SK-N-MC (cell line): ENCODE measurements around the gene CRTC2.
A peak's percentile ranks its signal among the peaks of the same experiment; 100 is the strongest.
"Not testable (repeated sequence)": the region's sequence is repeated elsewhere in the genome, so short reads cannot be mapped to it uniquely, and the experiment has no call there.

Experiments used
- DNase-seq: peaks from one replicate; pipeline ENCODE4 v3.0.0-alpha.2; 2011; ENCODE audit warnings: low read depth, low spot score
- H3K27ac ChIP-seq: fragments of 200-600 bp; sonication (generic); 2 replicates; pipeline ENCODE4 v1.5.1; 2016; ENCODE audit warnings: mixed run types
- H3K36me3 ChIP-seq: fragments of 200-600 bp; sonication (generic); 2 replicates; pipeline ENCODE4 v1.6.1; 2017; ENCODE audit warnings: antibody characterized with exemption, low read length, mixed read lengths; ENCODE audit not compliant: insufficient read depth
- H3K4me3 ChIP-seq: fragments of 200-600 bp; sonication (generic); 2 replicates; pipeline ENCODE4 v1.5.1; 2016
- H3K9ac ChIP-seq: fragments of 200-600 bp; sonication (generic); 2 replicates; pipeline ENCODE4 v1.8.0; 2017; ENCODE audit warnings: mixed run types, mixed read lengths; ENCODE audit not compliant: insufficient read length
- H3K9me3 ChIP-seq: fragments of 200-600 bp; sonication (generic); 2 replicates; pipeline ENCODE4 v1.6.1; 2017; ENCODE audit warnings: low read depth, mild to moderate bottlenecking, antibody characterized with exemption, low read length, moderate library complexity, mixed read lengths
- EZH2 ChIP-seq: fragments of 200-600 bp; sonication (generic); IDR thresholded peaks from one replicate; pipeline ENCODE4 v1.6.1; 2017; ENCODE audit warnings: antibody characterized with exemption
- FOXP2 ChIP-seq: optimal IDR thresholded peaks from 2 replicates; pipeline ENCODE3; 2011; ENCODE audit warnings: mild to moderate bottlenecking, moderate library complexity; ENCODE audit not compliant: insufficient read depth; ENCODE audit errors: extremely low read length, control extremely low read depth
- POLR2AphosphoS5 ChIP-seq: IDR thresholded peaks from 2 replicates; pipeline ENCODE4 v1.6.1; 2012; ENCODE audit warnings: mild to moderate bottlenecking, low read depth, low read length, borderline replicate concordance

CRTC2 gene

DNA sequence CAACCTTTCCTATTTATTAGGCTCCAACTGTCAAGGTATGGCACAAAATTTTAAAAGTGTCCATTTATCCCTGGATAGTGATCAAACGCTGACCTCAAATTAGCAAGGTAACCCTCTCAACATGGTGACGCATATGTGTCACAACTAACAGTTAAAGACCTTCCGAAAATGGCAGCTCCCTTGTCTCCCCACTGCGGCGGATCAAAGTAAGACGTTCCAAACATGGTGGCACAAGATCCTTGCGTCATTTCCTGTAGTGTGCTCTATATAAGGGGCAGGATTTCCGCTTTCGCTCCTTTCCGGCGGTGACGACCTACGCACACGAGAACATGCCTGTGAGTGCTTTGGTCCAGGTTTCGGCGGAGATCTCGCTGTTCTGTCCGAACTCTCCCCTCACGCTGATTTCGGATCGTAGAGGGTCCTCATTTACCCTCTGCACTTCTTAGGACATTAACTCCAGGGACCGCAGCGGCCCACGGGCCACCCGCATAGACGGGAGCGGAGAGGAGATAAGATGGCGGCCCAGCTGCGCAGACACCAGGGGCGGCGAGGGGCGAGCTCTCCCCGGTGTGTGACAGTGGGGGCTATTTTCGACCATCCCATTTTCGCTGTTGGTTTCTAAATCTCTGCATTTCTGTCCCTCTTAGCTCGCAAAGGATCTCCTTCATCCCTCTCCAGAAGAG is 32.2 kb upstream of the CRTC2 start, which contains the start of gene RPS27:
RPS27 (plus strand) TSS at position 295 of the 683 bp plus-strand sequence; CDS start at position 330, 35 bp downstream.
- Histone ChIP-seq H3K27ac (peak within 1 kb of the TSS; percentile 81), H3K9ac (peak within 1 kb of the TSS; percentile 94), H3K9me3 (no peaks in the 10 kb centered on the region), H3K36me3 (peaks cover 46% of the 10 kb centered on the region), H3K4me3 (peak within 1 kb of the TSS; percentile 93)
- peak; percentile 94 for DNase-seq
- no peak for TF ChIP-seq FOXP2
- peak; percentile 100 for TF ChIP-seq POLR2AphosphoS5

DNA sequence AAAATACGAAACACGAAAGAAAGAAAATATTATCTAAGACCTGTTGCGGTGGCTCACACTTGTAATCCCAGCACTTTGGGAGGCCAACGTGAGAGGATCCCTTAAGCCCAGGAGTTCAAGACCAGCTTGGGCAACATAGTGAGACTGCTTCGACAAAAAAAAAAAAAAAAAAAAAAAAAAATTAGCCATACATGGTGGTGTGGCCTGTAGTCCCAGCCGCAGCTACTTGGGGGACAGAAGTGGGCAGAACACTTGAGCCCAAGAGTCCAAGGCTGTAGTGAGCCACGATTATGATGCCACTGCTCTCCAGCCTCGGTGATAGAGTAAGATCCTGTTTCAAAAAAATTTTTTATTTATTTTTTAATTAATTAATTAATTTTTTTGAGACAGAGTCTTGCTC is 29.2 kb upstream of the CRTC2 start:
- DNase-seq: no peak
- H3K9me3 ChIP-seq: no peaks in the 10 kb centered on the region
- no peak overlapping the region for H3K27ac ChIP-seq
- TF ChIP-seq EZH2 (no peak), FOXP2 (no peak)
- H3K4me3 ChIP-seq: no peak overlapping the region
- H3K9ac ChIP-seq: no peak overlapping the region
- H3K36me3 ChIP-seq: peaks cover 17% of the 10 kb centered on the region

DNA sequence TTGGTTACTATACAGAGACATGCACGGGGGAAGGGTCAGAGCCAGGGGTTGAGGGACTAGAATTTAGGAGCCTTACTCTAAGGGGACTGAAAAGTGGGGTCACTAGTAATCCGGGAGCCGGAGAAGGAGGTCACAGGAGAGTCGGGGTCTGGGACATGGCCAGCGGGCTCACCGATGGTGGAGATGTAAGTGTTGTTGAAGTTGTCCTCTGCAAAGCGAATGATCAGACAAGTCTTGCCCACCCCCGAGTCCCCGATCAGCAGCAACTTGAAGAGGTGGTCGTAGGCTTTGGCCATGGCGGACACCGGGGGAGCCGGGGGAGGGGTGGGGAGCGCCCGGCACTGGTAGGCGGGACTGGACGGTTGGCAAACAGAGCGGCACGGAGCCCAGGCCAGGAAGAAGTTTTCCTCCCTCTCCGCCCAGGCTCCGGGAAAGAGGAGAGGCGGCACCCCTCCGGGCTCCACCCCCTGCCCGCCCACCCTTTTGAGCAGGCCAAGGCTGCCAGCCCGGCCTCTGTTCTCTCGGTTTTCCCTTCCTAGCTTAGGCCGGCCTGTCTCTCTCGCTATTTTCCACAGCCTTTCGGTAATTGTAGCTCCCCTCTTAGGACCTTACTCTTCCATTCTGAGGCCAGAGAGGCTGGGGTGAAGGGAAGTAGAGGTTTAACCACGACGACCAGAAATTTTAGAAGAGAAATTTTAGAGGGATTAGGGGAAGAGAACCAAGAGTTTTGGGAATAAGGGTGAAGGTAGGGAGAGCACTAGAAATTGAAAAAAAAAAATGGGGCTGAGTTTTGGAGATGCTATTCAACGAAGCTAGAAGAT is 27.7 kb upstream of the CRTC2 start, which contains the start of gene RAB13:
RAB13 (minus strand) TSS at position 399 of the 821 bp plus-strand sequence; CDS start at position 296, 103 bp downstream.
- TF ChIP-seq POLR2AphosphoS5 (no peak), FOXP2 (no peak), EZH2 (no peak)
- H3K9me3 ChIP-seq: no peaks in the 10 kb centered on the region
- no peak for DNase-seq
- H3K9ac ChIP-seq: peak within 1 kb of the TSS; percentile 81
- H3K27ac ChIP-seq: peak within 1 kb of the TSS; percentile 79
- peak within 1 kb of the TSS; percentile 86 for H3K4me3 ChIP-seq
- peaks cover 3% of the 10 kb centered on the region for H3K36me3 ChIP-seq

DNA sequence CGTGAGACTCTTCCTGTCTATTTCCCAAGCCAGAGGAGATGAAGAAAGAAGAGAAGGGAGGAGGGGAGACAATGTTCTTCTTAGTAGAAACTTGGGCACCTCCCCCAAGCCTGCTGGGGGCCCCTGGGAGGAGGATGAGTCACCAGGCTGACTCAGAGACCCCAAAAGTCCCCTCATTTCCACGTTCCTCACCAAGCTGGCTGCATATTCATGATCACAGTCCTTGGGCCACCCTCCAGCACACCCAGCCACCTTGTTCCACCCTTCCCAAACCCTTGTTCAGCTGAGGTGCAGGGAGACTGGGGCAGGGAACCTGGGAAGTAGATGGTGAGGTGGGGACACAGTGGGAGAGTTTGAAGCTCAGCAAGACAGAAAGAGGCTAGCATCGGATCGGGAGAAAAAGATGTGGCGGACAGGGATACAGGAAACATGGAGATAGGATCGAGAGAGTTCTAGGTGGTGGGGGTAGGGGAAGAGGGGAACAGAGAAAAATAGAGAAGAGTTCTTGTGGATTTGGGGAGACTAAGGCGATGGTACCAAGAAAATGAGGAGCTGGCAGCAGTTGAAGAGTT is 27.0 kb upstream of the CRTC2 start:
- no peak for DNase-seq
- no peaks in the 10 kb centered on the region for H3K36me3 ChIP-seq
- no peak for TF ChIP-seq EZH2
- TF ChIP-seq FOXP2: no peak
- no peak for TF ChIP-seq POLR2AphosphoS5
- H3K9ac ChIP-seq: peak overlapping the region; percentile 73
- no peak overlapping the region for H3K27ac ChIP-seq
- H3K9me3 ChIP-seq: no peaks in the 10 kb centered on the region
- peak overlapping the region; percentile 86 for H3K4me3 ChIP-seq

DNA sequence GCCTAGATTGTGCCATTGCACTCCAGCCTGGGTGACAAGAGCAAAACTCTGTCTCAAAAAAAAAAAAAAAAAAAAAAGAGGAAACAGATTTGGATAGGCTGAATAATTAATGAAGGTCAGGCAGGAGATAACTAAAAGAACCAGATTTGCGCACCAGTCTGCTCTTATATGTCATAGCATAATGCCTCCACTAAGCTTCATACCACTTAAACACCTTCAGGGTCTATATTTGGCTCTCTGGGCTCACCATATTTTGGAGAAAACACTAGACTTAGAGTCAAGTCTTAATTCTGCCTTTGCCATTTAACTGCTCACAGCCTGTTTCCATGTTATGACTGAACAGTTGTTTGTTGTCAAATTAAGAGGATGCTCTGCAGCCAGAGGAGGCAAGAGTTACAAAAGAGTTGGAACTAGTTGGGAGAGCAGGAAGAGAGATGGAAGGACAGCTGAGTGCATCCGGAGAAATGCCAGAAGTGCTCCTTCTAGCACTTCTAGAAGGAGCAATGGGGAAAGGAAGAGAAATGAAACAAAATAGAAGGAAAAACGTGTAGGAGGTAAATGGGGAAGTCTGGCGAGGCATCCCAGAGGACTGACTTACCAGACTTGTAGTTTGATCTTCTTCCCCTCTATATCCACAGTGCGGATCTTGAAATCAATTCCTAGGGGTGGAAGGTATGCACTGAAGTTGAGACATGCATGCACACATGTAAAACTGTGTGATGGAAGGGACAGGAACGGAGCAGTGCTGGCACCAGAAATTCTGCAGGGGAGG is 25.9 kb upstream of the CRTC2 start:
- no peak for DNase-seq
- TF ChIP-seq POLR2AphosphoS5 (no peak), FOXP2 (no peak), EZH2 (no peak)
- Histone ChIP-seq H3K4me3 (no peak overlapping the region), H3K27ac (no peak overlapping the region), H3K36me3 (no peaks in the 10 kb centered on the region), H3K9me3 (no peaks in the 10 kb centered on the region), H3K9ac (peak overlapping the region; percentile 73)

DNA sequence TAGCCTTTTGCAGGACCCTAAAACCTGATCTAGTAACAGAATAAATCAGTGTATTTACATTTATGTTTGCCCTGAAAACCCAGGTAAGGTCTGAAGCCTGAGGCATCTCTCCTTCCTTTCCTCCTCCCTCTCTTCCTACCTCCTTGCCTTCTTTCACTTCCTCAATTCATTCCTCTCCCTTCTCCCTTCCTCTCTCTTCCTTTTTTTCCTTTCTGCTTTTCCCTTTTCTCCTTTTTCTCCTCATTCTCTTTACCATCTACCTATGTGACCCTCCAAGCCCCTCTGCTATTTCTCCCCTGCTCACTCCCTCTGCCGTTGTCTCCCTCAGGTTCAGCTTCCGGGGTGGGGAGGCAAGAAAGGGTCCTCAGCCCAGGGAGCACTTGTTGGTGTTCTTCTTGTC is 23.3 kb upstream of the CRTC2 start:
- H3K27ac ChIP-seq, H3K36me3 ChIP-seq, DNase-seq, H3K9me3 ChIP-seq, H3K9ac ChIP-seq, H3K4me3 ChIP-seq: not testable (repeated sequence)

DNA sequence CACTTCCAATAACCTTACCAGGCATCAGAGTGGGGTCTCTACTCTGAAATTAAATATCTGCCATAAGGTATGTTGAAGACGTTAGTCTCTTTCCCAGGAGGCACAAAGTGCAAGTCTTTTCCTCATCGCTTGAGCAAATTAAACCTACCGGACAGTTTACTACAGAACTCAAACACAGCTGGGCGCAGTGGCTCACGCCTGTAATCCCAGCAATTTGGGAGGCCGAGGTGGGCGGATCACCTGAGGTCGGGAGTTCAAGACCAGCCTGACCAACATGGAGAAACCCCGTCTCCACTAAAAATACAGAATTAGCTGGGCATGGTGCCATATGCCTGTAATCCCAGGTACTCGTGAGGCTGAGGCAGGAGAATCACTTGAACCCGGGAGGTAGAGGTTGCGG is 20.7 kb upstream of the CRTC2 start:
- H3K9ac ChIP-seq, H3K9me3 ChIP-seq, H3K27ac ChIP-seq, H3K4me3 ChIP-seq, DNase-seq: not testable (repeated sequence)
- H3K36me3 ChIP-seq: peaks cover 19% of the 10 kb centered on the region

DNA sequence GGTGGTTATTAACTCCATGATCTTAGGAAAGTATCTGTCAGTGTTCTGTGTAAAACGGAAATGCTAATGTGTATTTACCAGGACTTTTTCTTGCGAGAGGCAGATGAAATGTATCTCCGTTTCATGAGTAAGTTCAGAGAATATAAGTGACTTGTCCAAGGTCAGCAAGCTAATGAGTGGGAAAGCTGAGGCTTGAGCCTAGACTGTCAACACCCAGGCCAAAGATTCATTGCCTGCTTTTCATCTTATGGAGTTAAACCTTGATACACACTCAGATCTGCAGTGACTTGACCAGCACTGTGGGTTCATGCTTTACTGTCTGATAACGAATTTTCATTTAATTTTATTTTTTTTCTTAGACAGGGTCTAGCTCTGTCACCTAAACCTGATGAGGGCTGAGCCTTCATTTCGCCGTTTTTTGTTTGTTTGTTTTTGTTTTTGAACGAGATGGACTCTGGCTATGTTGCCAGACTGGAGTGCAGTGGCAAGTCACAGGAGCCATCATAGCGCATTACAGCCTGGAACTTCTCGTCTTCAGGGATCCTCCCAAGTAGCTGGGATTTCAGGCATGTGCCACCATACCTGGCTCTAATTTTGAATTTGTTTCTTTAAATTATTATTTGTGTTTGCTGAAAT is 20.0 kb upstream of the CRTC2 start:
- TF ChIP-seq POLR2AphosphoS5 (no peak), EZH2 (no peak)
- DNase-seq: no peak
- Histone ChIP-seq H3K27ac (no peak overlapping the region), H3K9ac (peak overlapping the region; percentile 95), H3K36me3 (peaks cover 25% of the 10 kb centered on the region), H3K9me3 (no peaks in the 10 kb centered on the region), H3K4me3 (peak overlapping the region; percentile 86)
